ENCODE measurements around the gene FAM187B.
A peak's percentile ranks its signal among the peaks of the same experiment; 100 is the strongest.

Gene FAM187B

GRCh38 chr19:35261356-35262100 lies 33.0 kb upstream of the FAM187B start:
- Histone ChIP-seq H3K9me3 (ENCODE audit: control insufficient read depth, low read length) (no peaks in the 10 kb centered on the region), H3K27me3 (ENCODE audit: control insufficient read depth, insufficient read depth, low read length, poor library complexity, severe bottlenecking) (no peaks in the 10 kb centered on the region), H3K36me3 (ENCODE audit: control insufficient read depth, insufficient read depth, low read length) (peaks cover 23% of the 10 kb centered on the region), H3K27ac (ENCODE audit: insufficient read depth, low read depth, low read length, poor library complexity, severe bottlenecking) (no peak overlapping the region), H3K4me1 (ENCODE audit: control insufficient read depth, insufficient read depth, low read length) (peaks cover 20% of the 10 kb centered on the region), H3K4me3 (ENCODE audit: insufficient read depth, low read depth, low read length) (no peak overlapping the region)
- WGBS, 2 experiments: 90 to 91% methylated on average over 12 of the region's 12 CpGs

DNA sequence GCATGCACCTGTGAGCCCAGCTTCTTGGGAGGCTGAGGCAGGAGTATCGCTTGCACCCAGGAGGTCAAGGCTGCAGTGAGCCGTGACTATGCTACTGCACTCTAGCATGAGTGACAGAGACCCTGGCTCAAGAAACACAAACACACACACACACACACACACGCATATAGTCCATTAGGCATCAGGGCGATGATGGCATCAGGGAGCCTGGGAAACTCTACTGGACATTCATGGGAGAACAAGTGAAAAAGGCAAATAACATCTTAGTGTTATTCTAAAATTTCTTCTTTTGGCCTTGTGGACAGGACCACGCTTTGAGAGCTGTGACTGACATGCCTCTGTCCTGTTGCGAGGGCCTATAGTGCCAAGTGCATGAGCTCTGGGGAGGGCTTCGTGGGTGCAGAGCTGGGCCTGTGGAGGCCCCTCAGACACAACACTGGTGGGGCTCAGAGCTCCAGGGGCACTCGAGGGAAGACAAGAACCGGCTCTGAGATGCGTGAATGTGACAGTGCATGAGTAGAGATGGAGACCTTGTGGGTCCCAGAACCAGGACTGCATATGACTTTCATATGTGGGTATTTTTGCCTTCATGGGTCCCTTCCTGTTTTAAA lies 32.3 kb upstream of the FAM187B start:
- no peaks in the 10 kb centered on the region for H3K9me3 ChIP-seq (ENCODE audit: control insufficient read depth, low read length)
- H3K27me3 ChIP-seq (ENCODE audit: control insufficient read depth, insufficient read depth, low read length, poor library complexity, severe bottlenecking): no peaks in the 10 kb centered on the region

DNA sequence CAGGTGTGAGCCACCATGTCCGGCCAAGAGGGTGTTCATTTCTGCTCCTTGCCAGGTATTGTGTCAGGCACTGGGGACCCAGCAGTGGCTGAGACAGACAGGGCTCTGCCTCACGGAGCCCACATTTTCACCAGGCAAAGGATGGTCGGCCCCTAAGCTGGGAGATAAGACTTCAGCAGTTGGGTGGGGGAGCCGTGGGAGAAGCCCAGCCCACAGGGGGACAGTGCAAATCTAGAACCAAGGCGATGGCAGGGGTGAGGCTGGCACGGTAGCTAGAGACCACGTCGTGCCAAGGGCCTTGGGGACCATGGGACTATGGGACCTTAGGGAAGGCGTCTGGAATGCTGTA lies 28.5 kb upstream of the FAM187B start:
- Histone ChIP-seq H3K27me3 (ENCODE audit: control insufficient read depth, insufficient read depth, low read length, poor library complexity, severe bottlenecking) (no peaks in the 10 kb centered on the region), H3K36me3 (ENCODE audit: control insufficient read depth, insufficient read depth, low read length) (peaks cover 23% of the 10 kb centered on the region), H3K4me3 (ENCODE audit: insufficient read depth, low read depth, low read length) (no peak overlapping the region), H3K27ac (ENCODE audit: insufficient read depth, low read depth, low read length, poor library complexity, severe bottlenecking) (no peak overlapping the region), H3K4me1 (ENCODE audit: control insufficient read depth, insufficient read depth, low read length) (peaks cover 13% of the 10 kb centered on the region), H3K9me3 (ENCODE audit: control insufficient read depth, low read length) (no peaks in the 10 kb centered on the region)
- WGBS, 2 experiments: 92 to 94% methylated on average over 9 of the region's 9 CpGs

More for the DNA sequence above, 32.3 kb upstream of the FAM187B start:
- 89 to 90% methylated on average over 10 of the region's 10 CpGs for WGBS, 2 experiments
- no peak overlapping the region for H3K4me3 ChIP-seq (ENCODE audit: insufficient read depth, low read depth, low read length)
- no peak overlapping the region for H3K27ac ChIP-seq (ENCODE audit: insufficient read depth, low read depth, low read length, poor library complexity, severe bottlenecking)
- H3K4me1 ChIP-seq (ENCODE audit: control insufficient read depth, insufficient read depth, low read length): peaks cover 17% of the 10 kb centered on the region
- H3K36me3 ChIP-seq (ENCODE audit: control insufficient read depth, insufficient read depth, low read length): peaks cover 23% of the 10 kb centered on the region

DNA sequence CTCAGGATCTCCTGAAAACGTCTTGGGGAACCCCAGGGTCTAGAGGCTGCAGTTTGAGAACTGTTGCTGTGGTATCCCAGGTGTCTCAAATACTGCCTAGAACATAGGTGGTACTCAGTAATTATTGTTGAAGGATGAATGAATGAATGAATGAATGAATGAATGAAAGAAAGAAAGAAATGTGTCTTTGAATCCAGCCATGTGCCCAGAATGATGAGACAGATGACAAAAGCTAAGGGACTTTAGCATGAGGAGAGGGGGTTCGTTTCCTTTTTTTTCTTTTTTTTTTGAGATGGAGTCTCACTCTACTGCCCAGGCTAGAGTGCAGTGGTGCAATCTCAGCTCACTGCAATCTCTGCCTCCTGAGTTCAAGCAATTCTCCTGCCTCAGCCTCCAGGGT lies 28.0 kb upstream of the FAM187B start:
- no peaks in the 10 kb centered on the region for H3K27me3 ChIP-seq (ENCODE audit: control insufficient read depth, insufficient read depth, low read length, poor library complexity, severe bottlenecking)
- peaks cover 23% of the 10 kb centered on the region for H3K36me3 ChIP-seq (ENCODE audit: control insufficient read depth, insufficient read depth, low read length)
- WGBS, 2 experiments: 84 to 86% methylated on average over 2 of the region's 2 CpGs
- H3K9me3 ChIP-seq (ENCODE audit: control insufficient read depth, low read length): no peaks in the 10 kb centered on the region
- H3K4me3 ChIP-seq (ENCODE audit: insufficient read depth, low read depth, low read length): no peak overlapping the region
- H3K4me1 ChIP-seq (ENCODE audit: control insufficient read depth, insufficient read depth, low read length): peaks cover 9% of the 10 kb centered on the region
- H3K27ac ChIP-seq (ENCODE audit: insufficient read depth, low read depth, low read length, poor library complexity, severe bottlenecking): no peak overlapping the region

- Histone ChIP-seq H3K4me3 (ENCODE audit: insufficient read depth, low read depth, low read length) (no peak overlapping the region), H3K9me3 (ENCODE audit: control insufficient read depth, low read length) (no peaks in the 10 kb centered on the region), H3K27ac (ENCODE audit: insufficient read depth, low read depth, low read length, poor library complexity, severe bottlenecking) (no peak overlapping the region), H3K4me1 (ENCODE audit: control insufficient read depth, insufficient read depth, low read length) (peaks cover 15% of the 10 kb centered on the region), H3K27me3 (ENCODE audit: control insufficient read depth, insufficient read depth, low read length, poor library complexity, severe bottlenecking) (no peaks in the 10 kb centered on the region), H3K36me3 (ENCODE audit: control insufficient read depth, insufficient read depth, low read length) (peaks cover 28% of the 10 kb centered on the region)
- 95% methylated on average over 17 of the region's 17 CpGs for WGBS, 2 experiments
Observed at GRCh38 chr19:35254341-35255297, 26.1 kb upstream of the FAM187B start.

GRCh38 chr19:35253316-35254286 lies 25.1 kb upstream of the FAM187B start:
- peaks cover 28% of the 10 kb centered on the region for H3K36me3 ChIP-seq (ENCODE audit: control insufficient read depth, insufficient read depth, low read length)
- no peak overlapping the region for H3K4me3 ChIP-seq (ENCODE audit: insufficient read depth, low read depth, low read length)
- WGBS, 2 experiments: 74 to 79% methylated on average over 9 of the region's 9 CpGs
- H3K4me1 ChIP-seq (ENCODE audit: control insufficient read depth, insufficient read depth, low read length): peaks cover 11% of the 10 kb centered on the region
- H3K9me3 ChIP-seq (ENCODE audit: control insufficient read depth, low read length): no peaks in the 10 kb centered on the region
- H3K27me3 ChIP-seq (ENCODE audit: control insufficient read depth, insufficient read depth, low read length, poor library complexity, severe bottlenecking): no peaks in the 10 kb centered on the region
- H3K27ac ChIP-seq (ENCODE audit: insufficient read depth, low read depth, low read length, poor library complexity, severe bottlenecking): no peak overlapping the region

DNA sequence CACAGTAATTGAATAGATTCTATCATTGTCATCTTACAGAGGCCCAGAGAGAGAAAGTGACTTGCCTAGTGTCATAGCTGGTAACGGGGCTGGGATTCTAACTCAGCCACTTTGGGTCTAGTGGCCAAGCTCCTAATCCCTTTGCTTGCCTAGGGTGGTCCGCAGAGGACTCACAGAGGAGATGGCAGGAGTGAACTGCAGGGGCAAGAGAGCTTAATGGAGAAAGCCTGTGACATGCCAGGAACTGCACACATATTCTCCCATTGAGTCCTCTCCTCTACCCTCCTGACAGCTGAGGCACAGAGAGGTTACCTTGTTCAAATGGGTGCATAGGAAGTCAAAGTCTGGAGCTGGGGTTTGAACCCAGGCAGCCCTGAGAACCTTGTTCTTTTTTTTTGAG lies 22.9 kb upstream of the FAM187B start:
- Histone ChIP-seq H3K4me3 (ENCODE audit: insufficient read depth, low read depth, low read length) (no peak overlapping the region), H3K4me1 (ENCODE audit: control insufficient read depth, insufficient read depth, low read length) (peaks cover 9% of the 10 kb centered on the region), H3K27ac (ENCODE audit: insufficient read depth, low read depth, low read length, poor library complexity, severe bottlenecking) (no peak overlapping the region), H3K27me3 (ENCODE audit: control insufficient read depth, insufficient read depth, low read length, poor library complexity, severe bottlenecking) (no peaks in the 10 kb centered on the region), H3K36me3 (ENCODE audit: control insufficient read depth, insufficient read depth, low read length) (peaks cover 28% of the 10 kb centered on the region), H3K9me3 (ENCODE audit: control insufficient read depth, low read length) (no peaks in the 10 kb centered on the region)
- 88 to 99% methylated on average over 2 of the region's 2 CpGs for WGBS, 2 experiments

- 88 to 89% methylated on average over 34 of the region's 34 CpGs for WGBS, 2 experiments
- no peaks in the 10 kb centered on the region for H3K9me3 ChIP-seq (ENCODE audit: control insufficient read depth, low read length)
- H3K27ac ChIP-seq (ENCODE audit: insufficient read depth, low read depth, low read length, poor library complexity, severe bottlenecking): no peak overlapping the region
- H3K4me3 ChIP-seq (ENCODE audit: insufficient read depth, low read depth, low read length): peak overlapping the region; percentile 89
- peaks cover 9% of the 10 kb centered on the region for H3K4me1 ChIP-seq (ENCODE audit: control insufficient read depth, insufficient read depth, low read length)
- H3K27me3 ChIP-seq (ENCODE audit: control insufficient read depth, insufficient read depth, low read length, poor library complexity, severe bottlenecking): no peaks in the 10 kb centered on the region
- H3K36me3 ChIP-seq (ENCODE audit: control insufficient read depth, insufficient read depth, low read length): peaks cover 25% of the 10 kb centered on the region
Observed at GRCh38 chr19:35249848-35250711, 21.5 kb upstream of the FAM187B start.

Data from ectodermal cell (in vitro differentiated cells).